T1000 (cell line): ENCODE measurements around the gene ZFPM1.

ENCODE experiments used
- DNase-seq: peaks from one replicate; lab custom pipeline; 2025; ENCODE audit warnings: mixed read lengths; lab: John Stamatoyannopoulos, UW

ZFPM1 gene

GRCh38 chr16:88434353-88434690 is 18.8 kb upstream of the ZFPM1 start:
- no peak for DNase-seq

DNA sequence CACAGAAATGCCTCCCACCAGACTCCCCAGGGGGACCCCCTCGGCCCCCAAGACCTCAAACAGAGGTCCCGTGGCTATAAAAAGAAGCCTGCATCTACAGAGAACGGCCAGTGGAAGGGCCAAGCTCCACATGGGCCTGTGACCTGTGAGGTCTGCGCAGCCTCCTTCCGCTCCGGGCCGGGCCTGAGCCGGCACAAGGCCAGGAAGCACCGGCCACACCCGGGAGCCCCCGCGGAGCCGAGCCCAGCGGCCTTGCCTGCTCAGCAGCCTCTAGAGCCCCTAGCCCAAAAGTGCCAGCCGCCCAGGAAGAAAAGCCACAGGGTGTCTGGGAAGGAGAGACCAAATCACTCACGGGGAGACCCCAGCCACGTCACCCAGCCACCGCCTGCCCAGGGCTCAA is 18.3 kb upstream of the ZFPM1 start:
- no peak for DNase-seq

GRCh38 chr16:88435437-88436355 is 17.4 kb upstream of the ZFPM1 start:
- DNase-seq, result no peak

DNA sequence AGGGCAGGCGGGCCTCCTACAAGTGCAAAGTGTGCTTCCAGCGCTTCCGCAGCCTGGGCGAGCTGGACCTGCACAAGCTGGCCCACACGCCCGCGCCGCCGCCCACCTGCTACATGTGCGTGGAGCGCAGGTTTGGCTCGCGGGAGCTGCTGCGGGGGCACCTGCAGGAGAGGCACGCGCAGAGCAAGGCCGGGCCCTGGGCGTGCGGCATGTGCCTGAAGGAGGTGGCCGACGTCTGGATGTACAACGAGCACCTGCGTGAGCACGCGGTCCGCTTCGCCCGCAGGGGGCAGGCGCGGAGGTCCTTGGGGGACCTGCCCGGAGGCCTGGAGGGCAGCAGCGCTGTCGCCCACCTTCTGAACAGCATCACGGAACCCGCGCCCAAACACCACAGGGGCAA is 16.3 kb upstream of the ZFPM1 start:
- DNase-seq, result no peak

DNA sequence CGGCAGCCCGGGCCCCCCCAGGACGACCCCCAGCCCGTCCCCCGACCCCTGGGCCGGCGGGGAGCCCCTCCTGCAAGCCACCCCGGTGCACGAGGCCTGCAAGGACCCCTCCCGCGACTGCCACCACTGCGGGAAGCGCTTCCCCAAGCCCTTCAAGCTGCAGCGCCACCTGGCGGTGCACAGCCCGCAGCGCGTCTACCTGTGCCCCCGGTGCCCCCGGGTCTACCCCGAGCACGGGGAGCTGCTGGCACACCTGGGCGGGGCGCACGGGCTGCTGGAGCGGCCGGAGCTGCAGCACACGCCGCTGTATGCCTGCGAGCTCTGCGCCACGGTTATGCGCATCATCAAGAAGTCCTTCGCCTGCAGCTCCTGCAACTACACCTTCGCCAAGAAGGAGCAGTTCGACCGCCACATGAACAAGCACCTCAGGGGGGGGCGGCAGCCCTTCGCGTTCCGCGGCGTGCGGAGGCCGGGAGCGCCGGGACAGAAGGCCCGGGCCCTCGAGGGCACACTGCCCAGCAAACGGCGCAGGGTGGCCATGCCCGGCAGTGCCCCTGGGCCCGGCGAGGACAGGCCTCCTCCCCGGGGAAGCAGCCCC is 15.6 kb upstream of the ZFPM1 start:
- DNase-seq, result no peak

DNA sequence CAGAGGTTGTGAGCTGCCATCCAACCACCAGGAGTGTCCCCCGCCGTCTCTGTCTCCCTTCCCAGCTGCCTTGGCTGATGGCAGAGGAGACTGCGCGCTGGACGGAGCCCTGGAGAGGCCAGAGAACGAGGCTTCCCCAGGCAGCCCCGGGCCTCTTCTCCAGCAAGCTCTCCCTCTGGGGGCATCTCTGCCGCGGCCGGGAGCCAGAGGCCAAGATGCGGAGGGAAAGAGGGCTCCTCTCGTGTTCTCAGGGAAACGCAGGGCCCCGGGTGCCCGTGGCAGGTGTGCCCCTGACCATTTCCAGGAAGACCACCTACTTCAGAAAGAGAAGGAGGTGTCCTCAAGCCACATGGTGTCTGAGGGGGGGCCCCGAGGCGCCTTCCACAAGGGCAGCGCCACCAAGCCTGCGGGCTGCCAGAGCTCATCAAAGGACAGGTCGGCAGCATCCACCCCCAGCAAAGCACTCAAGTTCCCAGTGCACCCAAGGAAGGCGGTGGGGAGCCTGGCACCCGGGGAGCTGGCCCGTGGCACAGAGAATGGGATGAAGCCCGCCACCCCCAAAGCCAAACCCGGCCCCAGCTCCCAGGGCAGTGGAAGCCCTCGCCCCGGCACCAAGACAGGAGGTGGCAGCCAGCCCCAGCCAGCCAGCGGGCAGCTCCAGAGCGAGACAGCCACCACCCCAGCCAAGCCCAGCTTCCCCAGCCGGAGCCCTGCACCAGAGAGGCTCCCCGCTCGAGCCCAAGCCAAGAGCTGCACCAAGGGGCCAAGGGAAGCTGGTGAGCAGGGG is 14.8 kb upstream of the ZFPM1 start:
- DNase-seq, result no peak

DNA sequence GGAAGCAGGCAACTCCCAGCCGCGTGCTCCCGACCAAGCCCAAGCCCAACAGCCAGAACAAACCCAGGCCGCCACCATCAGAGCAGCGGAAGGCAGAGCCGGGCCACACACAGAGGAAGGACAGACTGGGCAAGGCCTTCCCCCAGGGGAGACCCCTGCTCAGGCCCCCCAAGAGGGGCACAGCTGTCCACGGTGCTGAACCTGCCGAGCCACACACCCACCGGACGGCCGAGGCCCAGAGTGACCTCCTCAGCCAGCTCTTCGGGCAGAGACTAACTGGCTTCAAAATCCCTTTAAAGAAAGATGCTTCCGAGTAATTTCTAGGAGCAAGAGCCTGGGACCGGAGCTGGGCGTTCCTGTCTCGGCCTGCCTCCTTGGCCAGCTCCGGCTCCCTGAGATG is 14.1 kb upstream of the ZFPM1 start:
- no peak for DNase-seq

DNA sequence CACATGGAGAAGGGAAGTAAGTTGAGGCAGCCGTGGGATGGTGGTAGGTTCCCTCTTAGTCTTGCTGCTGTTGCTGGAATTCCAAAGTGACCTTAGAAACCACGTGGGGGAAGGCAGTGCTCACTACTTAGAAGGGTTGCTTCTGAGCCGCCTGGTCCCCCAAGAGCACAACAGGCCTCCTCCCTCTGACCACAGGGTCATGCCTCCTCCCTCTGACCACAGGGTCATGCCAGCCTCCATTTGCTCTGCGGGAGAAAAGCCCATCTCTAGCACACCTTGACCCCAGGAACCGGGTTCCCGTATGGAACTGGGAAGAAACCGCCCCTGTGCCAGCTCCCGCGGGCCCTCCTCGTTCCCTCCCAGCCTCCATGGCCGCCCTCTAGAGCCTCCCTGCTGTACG is 13.4 kb upstream of the ZFPM1 start:
- DNase-seq, result no peak

DNA sequence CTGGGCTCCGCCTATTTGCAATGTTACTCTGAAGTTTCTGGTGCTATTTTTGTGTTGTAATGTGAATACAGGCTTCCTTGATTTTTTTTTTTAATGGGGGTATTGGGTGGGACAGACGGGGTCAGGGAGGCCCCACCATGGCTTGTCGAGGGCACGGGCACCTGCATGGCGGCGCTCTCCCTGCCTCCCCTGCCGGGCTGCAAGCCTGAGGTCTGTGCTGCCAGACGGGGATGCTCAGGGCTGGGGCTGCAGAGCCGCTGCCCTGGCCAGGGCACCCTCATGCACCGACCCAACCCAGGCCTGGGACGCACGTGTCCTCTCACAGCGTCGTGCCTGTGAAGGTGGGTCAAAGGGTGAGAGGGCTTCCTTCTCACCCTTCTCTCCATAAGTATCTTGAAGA is 13.0 kb upstream of the ZFPM1 start:
- no peak for DNase-seq

GRCh38 chr16:88440686-88441405 is 12.2 kb upstream of the ZFPM1 start:
- DNase-seq, result no peak

GRCh38 chr16:88441460-88441859 is 11.6 kb upstream of the ZFPM1 start:
- DNase-seq, result no peak

GRCh38 chr16:88442383-88442726 is 10.7 kb upstream of the ZFPM1 start:
- no peak for DNase-seq

DNA sequence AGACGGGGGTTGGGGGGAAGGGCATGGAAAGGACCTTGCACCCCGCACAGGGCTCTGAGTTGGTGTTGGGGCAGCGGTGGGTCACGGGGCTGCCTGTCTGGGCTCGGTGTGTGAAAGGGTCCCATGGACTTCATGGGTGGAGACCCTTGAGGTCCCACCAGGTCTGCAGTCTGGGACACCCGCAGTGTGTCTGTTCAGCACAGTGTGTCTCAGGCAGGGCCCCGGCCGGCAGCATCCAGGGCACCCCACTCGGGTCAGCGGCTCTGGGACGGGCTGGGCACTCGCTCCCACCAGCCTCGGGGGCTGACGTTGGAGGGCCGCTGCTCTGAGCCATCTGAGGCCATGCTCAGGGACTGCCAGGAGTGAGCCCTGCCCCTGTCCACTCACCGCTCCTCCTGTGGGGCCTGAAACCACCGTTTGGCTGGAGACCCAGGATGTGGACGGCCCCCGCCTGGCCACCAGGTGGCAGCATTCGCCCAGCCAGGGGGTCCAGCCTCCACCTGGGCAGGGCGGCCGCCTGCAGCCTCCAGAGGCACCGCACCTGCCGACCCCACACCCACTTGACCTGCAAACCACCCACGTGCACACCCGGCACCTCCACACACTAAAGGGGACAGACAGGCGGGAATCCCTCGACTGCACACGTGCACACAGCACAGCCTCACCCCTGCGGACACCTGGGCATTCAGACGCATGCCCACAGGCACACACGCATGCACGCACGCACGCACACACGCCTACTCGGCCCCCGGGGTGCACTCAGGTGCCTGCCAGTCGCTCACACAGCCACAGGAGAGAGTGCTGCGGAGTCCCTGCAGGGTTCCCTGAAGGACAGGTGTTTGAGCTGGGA is 10.1 kb upstream of the ZFPM1 start:
- peak; percentile 48 for DNase-seq

DNA sequence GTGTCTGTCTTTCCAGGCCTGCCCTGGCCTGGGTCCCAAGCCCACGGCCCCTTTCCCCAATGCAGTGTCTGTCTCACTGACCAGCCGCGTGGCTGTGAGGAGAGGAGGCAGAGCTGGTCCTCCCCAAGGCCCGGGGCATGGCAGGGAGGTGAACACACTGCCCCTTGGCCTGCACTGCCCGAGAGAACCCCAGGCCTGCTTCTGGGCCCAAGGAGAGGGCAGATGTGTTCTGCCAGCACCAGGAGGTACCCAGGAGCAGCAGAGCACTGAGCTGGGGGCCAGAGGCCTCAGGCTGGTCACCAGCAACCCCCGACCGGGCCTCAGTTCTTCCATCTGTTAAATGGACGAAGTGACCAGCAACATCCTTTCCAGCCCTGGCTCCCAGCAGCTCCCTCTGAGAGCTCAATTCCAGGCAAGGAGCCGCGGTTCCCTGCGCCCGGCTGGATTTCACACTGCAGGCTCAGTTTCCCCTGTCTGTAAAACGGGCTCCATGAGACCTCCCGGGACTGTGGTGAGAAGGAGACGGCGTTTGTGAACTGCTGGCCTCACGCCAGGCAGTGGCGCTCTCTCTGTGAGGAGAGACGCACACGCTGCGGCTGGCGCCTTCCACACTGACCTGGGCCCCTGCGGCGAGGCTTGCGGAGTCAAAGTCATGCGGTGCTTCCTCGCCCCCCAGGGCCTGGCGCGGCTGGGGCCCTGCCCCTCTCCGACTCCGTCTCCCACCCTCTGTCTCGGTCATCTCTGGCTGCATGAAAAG is 8.1 kb upstream of the ZFPM1 start:
- no peak for DNase-seq

DNA sequence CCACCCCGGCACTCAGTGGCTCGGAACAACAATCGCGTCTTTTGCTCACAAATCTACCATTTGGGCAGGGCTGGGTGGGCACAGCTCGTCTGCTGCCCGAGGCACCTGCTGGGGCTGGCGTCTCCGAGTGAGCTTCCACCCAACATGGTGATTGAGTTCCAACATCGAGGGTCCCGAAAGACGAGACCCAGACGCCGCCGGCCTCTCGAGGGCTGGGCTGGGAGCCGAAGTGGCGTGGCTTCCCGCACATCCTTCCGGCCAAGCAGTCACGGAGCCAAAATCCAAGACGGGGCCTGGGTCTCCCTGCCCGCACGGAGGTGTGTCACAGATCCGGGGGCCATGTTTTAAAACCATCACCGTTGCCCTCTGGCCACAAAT is 7.5 kb upstream of the ZFPM1 start:
- DNase-seq, result no peak

DNA sequence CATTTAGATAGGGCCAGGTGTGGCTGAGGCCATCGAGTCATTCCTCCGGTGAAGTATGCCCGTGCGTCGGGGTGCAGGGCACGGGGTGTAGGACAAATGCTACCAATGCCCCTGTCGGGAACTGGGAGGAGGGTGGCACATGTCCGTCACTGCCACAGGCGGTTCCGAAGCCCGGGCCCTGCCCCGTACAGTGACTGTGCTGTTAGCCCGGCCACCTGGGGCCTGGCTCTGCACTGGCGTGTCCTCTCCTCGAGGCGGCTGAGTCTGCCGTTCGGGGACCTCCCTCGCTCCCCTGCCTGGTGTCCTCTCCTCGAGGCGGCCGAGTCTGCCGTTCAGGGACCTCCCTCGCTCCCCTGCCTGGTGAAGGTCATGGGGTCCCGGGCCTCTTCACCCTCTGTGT is 7.0 kb upstream of the ZFPM1 start:
- DNase-seq, result no peak

GRCh38 chr16:88446736-88447135 is 6.3 kb upstream of the ZFPM1 start:
- no peak for DNase-seq

DNA sequence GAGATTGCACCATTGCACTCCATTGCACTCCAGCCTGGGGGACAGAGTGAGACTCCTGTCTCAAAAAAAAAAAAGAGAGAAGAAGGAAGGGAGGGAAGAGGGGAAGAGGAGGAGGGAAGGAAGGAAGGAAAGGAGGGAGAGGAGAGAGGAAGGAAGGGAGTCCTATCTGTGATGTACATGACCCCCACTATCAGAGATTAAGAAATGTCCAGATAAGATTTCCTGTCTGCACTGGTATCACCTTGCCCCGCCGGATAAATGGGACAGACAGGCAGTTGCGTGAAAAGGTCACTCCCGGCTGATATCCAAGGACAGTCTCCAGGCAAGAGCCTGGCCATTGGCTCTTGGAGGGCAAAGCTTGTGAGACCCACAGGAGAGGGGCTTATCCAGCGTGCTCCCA is 5.2 kb upstream of the ZFPM1 start:
- no peak for DNase-seq

GRCh38 chr16:88448461-88449266 is 4.4 kb upstream of the ZFPM1 start:
- DNase-seq, result no peak

DNA sequence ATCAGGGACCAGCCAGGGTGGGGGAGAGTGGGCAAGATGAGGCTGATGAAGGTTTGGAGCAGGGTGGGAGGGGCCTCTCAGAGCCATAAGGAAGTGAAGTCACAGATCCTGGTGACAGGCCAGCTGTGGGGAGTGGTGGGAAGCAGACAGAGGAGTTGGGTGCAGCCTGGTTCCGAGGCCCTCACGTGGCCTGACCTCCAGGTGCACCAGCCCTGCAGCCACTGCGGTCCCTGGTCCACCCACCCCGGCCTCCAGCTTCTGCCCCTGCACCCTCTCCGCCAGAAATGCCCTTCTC is 3.9 kb upstream of the ZFPM1 start:
- no peak for DNase-seq
